SK-N-SH treated with all-trans-retinoic acid at 6 μM for 48 hours (cell line): ENCODE data around the gene C2orf72.

Experiments
- ARNTL ChIP-seq: fragments of 450-650 bp; formaldehyde crosslinking; IDR thresholded peaks from 2 replicates; pipeline ENCODE4 v1.5.0; 2020; ENCODE audit warnings: low read depth, mild to moderate bottlenecking, moderate library complexity, borderline replicate concordance
- CSDC2 ChIP-seq: fragments of 250-450 bp; sonication (Bioruptor Pico); IDR thresholded peaks from 2 replicates; pipeline ENCODE4 v1.5.0; 2020; ENCODE audit warnings: mild to moderate bottlenecking, moderate library complexity
- ESRRG ChIP-seq: fragments of 250-450 bp; sonication (Bioruptor Pico); IDR thresholded peaks from 2 replicates; pipeline ENCODE4 v1.6.1; 2021; ENCODE audit warnings: mild to moderate bottlenecking
- GLIS3 ChIP-seq: fragments of 250-450 bp; sonication (Bioruptor Pico); IDR thresholded peaks from 2 replicates; pipeline ENCODE4 v1.5.0; 2020; ENCODE audit warnings: mild to moderate bottlenecking, moderate library complexity
- PATZ1 ChIP-seq: fragments of 250-450 bp; sonication (Bioruptor Pico); IDR thresholded peaks from 2 replicates; pipeline ENCODE4 v1.8.0; 2020; ENCODE audit warnings: mild to moderate bottlenecking, moderate library complexity, borderline replicate concordance
- PPARA ChIP-seq: fragments of 250-450 bp; sonication (Bioruptor Pico); IDR thresholded peaks from 2 replicates; pipeline ENCODE4 v1.5.0; 2020; ENCODE audit warnings: mild to moderate bottlenecking, borderline replicate concordance
- ZFP3 ChIP-seq: fragments of 250-450 bp; sonication (Bioruptor Pico); IDR thresholded peaks from 2 replicates; pipeline ENCODE4 v1.5.0; 2020; ENCODE audit warnings: mild to moderate bottlenecking, moderate library complexity
- ZNF565 ChIP-seq: fragments of 450-650 bp; formaldehyde crosslinking; conservative IDR thresholded peaks from 2 replicates; pipeline ENCODE4 v1.5.0; 2020; ENCODE audit warnings: low read depth, mild to moderate bottlenecking, moderate library complexity
- TF ChIP-seq, protein P1 (sequence below): fragments of 250-450 bp; sonication (Bioruptor Pico); IDR thresholded peaks from 2 replicates; pipeline ENCODE4 v1.5.0; 2020; ENCODE audit warnings: mild to moderate bottlenecking, moderate library complexity
- TF ChIP-seq, protein P2 (sequence below): fragments of 250-450 bp; sonication (Bioruptor Pico); IDR thresholded peaks from 2 replicates; pipeline ENCODE4 v1.5.1; 2020; ENCODE audit warnings: low read depth, mild to moderate bottlenecking, moderate library complexity

GRCh38 chr2:231003186-231003585 is 34.1 kb upstream of the C2orf72 start:
- no peak for TF ChIP-seq ZNF565 (CRISPR knock-in tag)
- TF ChIP-seq, protein P1, sequence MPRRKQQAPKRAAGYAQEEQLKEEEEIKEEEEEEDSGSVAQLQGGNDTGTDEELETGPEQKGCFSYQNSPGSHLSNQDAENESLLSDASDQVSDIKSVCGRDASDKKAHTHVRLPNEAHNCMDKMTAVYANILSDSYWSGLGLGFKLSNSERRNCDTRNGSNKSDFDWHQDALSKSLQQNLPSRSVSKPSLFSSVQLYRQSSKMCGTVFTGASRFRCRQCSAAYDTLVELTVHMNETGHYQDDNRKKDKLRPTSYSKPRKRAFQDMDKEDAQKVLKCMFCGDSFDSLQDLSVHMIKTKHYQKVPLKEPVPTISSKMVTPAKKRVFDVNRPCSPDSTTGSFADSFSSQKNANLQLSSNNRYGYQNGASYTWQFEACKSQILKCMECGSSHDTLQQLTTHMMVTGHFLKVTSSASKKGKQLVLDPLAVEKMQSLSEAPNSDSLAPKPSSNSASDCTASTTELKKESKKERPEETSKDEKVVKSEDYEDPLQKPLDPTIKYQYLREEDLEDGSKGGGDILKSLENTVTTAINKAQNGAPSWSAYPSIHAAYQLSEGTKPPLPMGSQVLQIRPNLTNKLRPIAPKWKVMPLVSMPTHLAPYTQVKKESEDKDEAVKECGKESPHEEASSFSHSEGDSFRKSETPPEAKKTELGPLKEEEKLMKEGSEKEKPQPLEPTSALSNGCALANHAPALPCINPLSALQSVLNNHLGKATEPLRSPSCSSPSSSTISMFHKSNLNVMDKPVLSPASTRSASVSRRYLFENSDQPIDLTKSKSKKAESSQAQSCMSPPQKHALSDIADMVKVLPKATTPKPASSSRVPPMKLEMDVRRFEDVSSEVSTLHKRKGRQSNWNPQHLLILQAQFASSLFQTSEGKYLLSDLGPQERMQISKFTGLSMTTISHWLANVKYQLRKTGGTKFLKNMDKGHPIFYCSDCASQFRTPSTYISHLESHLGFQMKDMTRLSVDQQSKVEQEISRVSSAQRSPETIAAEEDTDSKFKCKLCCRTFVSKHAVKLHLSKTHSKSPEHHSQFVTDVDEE (CRISPR knock-in tag) = no peak
- TF ChIP-seq, protein P2, sequence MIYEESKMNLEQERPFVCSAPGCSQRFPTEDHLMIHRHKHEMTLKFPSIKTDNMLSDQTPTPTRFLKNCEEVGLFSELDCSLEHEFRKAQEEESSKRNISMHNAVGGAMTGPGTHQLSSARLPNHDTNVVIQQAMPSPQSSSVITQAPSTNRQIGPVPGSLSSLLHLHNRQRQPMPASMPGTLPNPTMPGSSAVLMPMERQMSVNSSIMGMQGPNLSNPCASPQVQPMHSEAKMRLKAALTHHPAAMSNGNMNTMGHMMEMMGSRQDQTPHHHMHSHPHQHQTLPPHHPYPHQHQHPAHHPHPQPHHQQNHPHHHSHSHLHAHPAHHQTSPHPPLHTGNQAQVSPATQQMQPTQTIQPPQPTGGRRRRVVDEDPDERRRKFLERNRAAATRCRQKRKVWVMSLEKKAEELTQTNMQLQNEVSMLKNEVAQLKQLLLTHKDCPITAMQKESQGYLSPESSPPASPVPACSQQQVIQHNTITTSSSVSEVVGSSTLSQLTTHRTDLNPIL (CRISPR knock-in tag) = no peak
- TF ChIP-seq CSDC2 (CRISPR knock-in tag) = no peak
- no peak for TF ChIP-seq ARNTL (CRISPR knock-in tag)
- TF ChIP-seq ZFP3 (CRISPR knock-in tag) = no peak
- TF ChIP-seq PPARA (CRISPR knock-in tag) = no peak
- TF ChIP-seq ESRRG (CRISPR knock-in tag) = no peak
- no peak for TF ChIP-seq PATZ1 (CRISPR knock-in tag)
- no peak for TF ChIP-seq GLIS3 (CRISPR knock-in tag)
